Measurements from ENCODE around the gene RANBP1.

GRCh38 chr22:20106205-20106848 is 9.6 kb upstream of the RANBP1 start:
- TF ChIP-seq FOXA1 (IDR thresholded peaks at IDR 0.05) (no peak), TARDBP (IDR thresholded peaks at IDR 0.05) (no peak), FOXM1 (IDR thresholded peaks at IDR 0.05; ENCODE audit: borderline replicate concordance) (no peak), BHLHE40 (IDR thresholded peaks at IDR 0.05; ENCODE audit: borderline replicate concordance) (no peak), NFRKB (IDR thresholded peaks at IDR 0.05) (no peak), SP1 (IDR thresholded peaks at IDR 0.05) (no peak), ZNF384 (IDR thresholded peaks at IDR 0.05) (no peak), SUZ12 (IDR thresholded peaks at IDR 0.05) (no peak), HDGF (IDR thresholded peaks at IDR 0.05; ENCODE audit: borderline replicate concordance) (no peak), LEF1 (IDR thresholded peaks at IDR 0.05; ENCODE audit: borderline replicate concordance) (no peak), FOXK2 (IDR thresholded peaks at IDR 0.05) (no peak)

All from HEK293T (cell line).